Tibial nerve (tissue), 4 donors: ENCODE results near the gene OSBPL5. TPM values are rescaled to one million over a fixed set of nuclear protein-coding genes. Genes with fewer than 3 reads are reported as not detected.

Experiments
- DNase-seq, 2 donors: peaks; one replicate each; pipeline ENCODE4 v3.0.0-alpha.2; 2019; ENCODE audit warnings: low spot score in 2 of 2
- H3K27ac ChIP-seq, 4 donors: fragments of 200-600 bp; sonication (generic) in 3 of 4; one replicate each; pipeline ENCODE4 v1.5.1; 2017 to 2019; ENCODE audit warnings: mild to moderate bottlenecking in 1 of 4
- H3K27me3 ChIP-seq, 2 donors: fragments of 200-600 bp; sonication (generic) in 1 of 2; one replicate each; pipeline versions ENCODE4 v1.5.1 to v1.6.0; 2017 to 2019
- H3K36me3 ChIP-seq, 3 donors: fragments of 200-600 bp; sonication (generic); one replicate each; pipeline ENCODE4 v1.5.1; 2018 to 2019
- H3K4me1 ChIP-seq, 4 donors: fragments of 200-600 bp; sonication (generic) in 3 of 4; one replicate each; pipeline ENCODE4 v1.5.1; 2017 to 2019
- H3K4me3 ChIP-seq, 4 donors: fragments of 200-600 bp; sonication (generic) in 3 of 4; one replicate each; pipeline ENCODE4 v1.5.1; 2017 to 2019; ENCODE audit warnings: mild to moderate bottlenecking in 1 of 4, moderate library complexity in 1 of 4
- H3K9me3 ChIP-seq, 4 donors: fragments of 200-600 bp; sonication (generic) in 3 of 4; one replicate each; pipeline ENCODE4 v1.5.1; 2017 to 2019
- EP300 ChIP-seq, 2 donors: sonication (generic); formaldehyde crosslinking; IDR thresholded peaks; one replicate each; pipeline ENCODE4 v1.6.1; 2017; ENCODE audit warnings: antibody characterized with exemption in 2 of 2, mild to moderate bottlenecking in 1 of 2
- POLR2A ChIP-seq, 2 donors: fragments of 450-650 bp; IDR thresholded peaks; one replicate each; pipeline ENCODE4 v1.6.1; 2017; ENCODE audit warnings: antibody characterized with exemption in 2 of 2, mild to moderate bottlenecking in 2 of 2, moderate library complexity in 2 of 2
- WGBS, 2 donors: methylation state at CpG; one replicate each; pipeline ENCODE4 v1.1.5; 2018; 5-methylcytosine and 5-hydroxymethylcytosine counted together
- total RNA-seq, 4 donors: library from RNA; depleted of rRNA; stranded (reverse); fragments of >200 nt; gene quantifications; one replicate each; pipeline ENCODE4 v1.1.0, GENCODE V29; 2016
- TF ChIP-seq, protein P1 (sequence below), 5 experiments: fragments of 200-600 bp in 3 of 5; fragments of 450-650 bp in 2 of 5; sonication (generic) in 3 of 5; IDR thresholded peaks; one replicate each; pipeline ENCODE4 v1.5.1; 2016 to 2019; ENCODE audit warnings: antibody characterized with exemption in 5 of 5, mild to moderate bottlenecking in 3 of 5, moderate library complexity in 2 of 5

Gene OSBPL5
- total RNA-seq, 4 donors from 2014 or later = 58.8 to 168 (median 106) TPM

DNA sequence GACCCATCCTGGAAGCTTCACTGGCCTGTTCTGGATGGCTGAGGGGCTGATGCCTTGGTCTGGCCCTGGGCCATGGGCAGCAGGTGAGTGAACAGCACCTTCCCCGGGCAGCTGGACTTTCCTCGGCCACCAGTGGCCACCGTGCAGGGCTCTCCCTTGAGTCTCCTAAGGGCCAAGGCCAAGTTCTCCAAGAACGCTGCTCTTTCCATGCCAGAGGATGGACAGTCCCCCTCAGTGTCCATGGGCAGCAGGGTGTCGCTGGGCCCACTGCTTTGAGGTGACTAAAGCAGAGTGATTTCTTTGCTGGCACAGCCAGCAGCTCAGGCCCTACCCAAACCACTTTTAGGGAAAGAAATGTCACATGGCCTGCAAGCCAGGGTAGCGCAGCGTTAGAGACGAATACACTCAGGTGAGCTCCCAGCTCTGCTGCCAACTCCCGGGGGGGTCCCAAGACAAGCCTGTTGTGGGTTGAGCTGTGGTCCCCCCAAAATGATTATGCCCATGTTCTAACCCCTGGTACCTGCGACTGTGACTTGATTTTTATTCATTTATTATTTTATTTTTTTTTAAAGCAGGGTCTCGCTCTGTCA, 104.6 kb downstream of the OSBPL5 start:
- 83 to 85% methylated on average over 11 of the region's 11 CpGs for WGBS, 2 donors
- no peak for DNase-seq

DNA sequence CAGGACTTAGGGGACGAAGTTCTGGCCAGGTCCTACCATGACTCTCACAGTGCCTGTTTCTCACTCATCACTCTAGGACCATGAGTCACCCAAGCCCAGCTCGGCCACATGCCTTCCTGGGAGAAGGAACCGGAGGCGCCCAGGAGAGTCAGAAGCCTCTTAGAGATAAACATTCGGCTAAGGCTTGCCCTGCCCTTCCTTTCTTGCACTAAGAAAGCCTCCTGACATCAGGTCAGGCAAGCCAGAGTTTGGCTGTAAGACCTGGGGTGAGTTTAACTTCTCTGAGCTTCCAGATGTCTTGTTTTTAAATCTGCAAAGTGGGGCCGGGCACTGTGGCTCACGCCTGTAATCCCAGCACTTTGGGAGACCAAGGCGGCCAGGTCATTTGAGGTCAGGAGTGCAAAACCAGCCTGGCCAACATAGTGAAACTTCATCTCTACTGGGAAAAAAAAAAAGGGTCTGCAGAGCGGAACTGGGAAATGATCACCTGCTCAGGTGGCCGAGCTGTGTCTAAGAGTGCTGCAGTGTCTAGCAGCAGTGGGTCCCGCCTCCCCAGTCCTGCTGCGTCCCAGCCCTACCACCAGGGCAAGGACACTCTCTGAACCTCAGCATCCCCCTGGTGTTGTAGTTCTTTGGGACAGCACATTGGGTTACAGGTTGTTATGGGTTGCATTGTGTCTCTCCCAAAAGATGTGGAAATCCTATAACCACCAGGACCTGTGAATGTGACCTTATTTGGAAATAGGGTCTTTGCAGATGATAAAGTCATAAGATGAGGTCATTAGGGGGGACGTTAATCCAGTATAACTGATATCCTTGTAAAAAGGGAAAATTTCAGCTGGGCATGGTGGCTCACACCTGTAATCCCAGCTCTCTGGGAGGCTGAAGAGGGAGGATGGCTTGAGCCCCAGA, 106.1 kb downstream of the OSBPL5 start:
- no peak overlapping the region for H3K4me3 ChIP-seq
- WGBS, 2 donors = 80 to 88% methylated on average over 13 of the region's 13 CpGs
- H3K4me1 ChIP-seq = peaks cover 0 to 29% (median 15%) of the 10 kb centered on the region in 4 donors
- no peak for DNase-seq
- no peak overlapping the region for H3K27ac ChIP-seq
- TF ChIP-seq POLR2A (IDR thresholded peaks at IDR 0.05) (no peak), EP300 (IDR thresholded peaks at IDR 0.05) (no peak)
- TF ChIP-seq, protein P1, sequence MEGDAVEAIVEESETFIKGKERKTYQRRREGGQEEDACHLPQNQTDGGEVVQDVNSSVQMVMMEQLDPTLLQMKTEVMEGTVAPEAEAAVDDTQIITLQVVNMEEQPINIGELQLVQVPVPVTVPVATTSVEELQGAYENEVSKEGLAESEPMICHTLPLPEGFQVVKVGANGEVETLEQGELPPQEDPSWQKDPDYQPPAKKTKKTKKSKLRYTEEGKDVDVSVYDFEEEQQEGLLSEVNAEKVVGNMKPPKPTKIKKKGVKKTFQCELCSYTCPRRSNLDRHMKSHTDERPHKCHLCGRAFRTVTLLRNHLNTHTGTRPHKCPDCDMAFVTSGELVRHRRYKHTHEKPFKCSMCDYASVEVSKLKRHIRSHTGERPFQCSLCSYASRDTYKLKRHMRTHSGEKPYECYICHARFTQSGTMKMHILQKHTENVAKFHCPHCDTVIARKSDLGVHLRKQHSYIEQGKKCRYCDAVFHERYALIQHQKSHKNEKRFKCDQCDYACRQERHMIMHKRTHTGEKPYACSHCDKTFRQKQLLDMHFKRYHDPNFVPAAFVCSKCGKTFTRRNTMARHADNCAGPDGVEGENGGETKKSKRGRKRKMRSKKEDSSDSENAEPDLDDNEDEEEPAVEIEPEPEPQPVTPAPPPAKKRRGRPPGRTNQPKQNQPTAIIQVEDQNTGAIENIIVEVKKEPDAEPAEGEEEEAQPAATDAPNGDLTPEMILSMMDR (IDR thresholded peaks at IDR 0.05) = no peak
- H3K27me3 ChIP-seq = no peaks in the 10 kb centered on the region
- H3K36me3 ChIP-seq = peaks cover 0 to 7% (median 0%) of the 10 kb centered on the region in 3 donors
- H3K9me3 ChIP-seq = no peaks in the 10 kb centered on the region

More for the DNA sequence above, 104.6 kb downstream of the OSBPL5 start:
- Histone ChIP-seq H3K27ac (no peak overlapping the region), H3K4me3 (no peak overlapping the region), H3K9me3 (no peaks in the 10 kb centered on the region), H3K36me3 (no peaks in the 10 kb centered on the region), H3K27me3 (no peaks in the 10 kb centered on the region), H3K4me1 (peaks cover 0 to 18% (median 13%) of the 10 kb centered on the region in 4 donors)
- TF ChIP-seq EP300 (IDR thresholded peaks at IDR 0.05) (no peak), POLR2A (IDR thresholded peaks at IDR 0.05) (no peak)
- TF ChIP-seq, protein P1 (IDR thresholded peaks at IDR 0.05) = no peak

DNA sequence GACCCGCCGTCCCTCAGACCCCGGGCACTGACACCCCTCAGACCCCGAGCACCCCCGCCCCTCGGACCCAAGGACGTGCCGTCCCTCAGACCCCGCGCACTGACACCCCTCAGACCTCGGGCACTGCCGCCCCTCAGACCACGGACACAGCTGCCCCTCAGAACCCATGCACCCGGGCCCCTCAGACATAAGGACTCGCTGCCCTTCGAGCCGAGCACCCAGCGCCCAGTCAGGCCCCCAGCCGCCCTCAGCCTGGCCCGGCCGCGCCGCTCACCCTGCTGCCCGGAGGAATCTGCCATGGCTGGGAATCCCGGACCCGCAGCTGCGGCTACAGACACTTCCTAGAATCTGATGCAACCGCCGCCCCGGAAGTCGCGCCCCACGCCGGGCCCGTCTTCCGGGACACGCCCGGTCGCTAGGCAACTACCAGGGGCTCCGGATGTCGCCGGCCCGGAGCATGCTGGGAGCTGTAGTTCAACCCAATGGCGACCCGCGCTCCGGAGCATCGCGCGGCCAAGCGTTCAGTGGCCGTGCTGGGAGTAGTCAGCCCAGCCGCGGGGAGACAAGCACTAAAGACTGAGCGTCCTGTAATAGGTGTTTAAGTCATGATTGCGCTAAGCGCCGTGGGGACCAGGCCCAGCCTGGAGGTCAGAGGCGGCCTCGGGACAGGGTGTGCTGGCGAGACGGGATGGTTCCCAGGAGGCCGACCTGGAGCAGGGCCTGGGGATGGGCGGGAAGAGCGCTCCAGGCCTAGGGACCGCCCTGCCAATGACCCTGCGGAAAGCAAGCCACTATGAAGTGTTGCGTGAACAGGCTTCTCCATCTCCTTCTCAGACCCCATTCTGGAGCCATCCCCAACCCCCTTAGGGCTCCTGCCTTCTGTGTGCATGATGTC, 107.8 kb downstream of the OSBPL5 start, which contains the start of gene CARS1:
TSS of gene CARS1 (minus strand) at position 355 of the 895 bp plus-strand sequence. CDS start at position 299, 56 bp downstream.
- 4 to 5% methylated on average over 41 to 42 of the region's 68 CpGs for WGBS, 2 donors
- Histone ChIP-seq H3K4me1 (peaks cover 0 to 41% (median 15%) of the 10 kb centered on the region in 4 donors), H3K27ac (peak within 1 kb of the TSS in 3 of 4 donors; percentile 55 to 87 (median 82)), H3K4me3 (peak within 1 kb of the TSS; percentile 60 to 91 (median 78)), H3K9me3 (no peaks in the 10 kb centered on the region), H3K27me3 (no peaks in the 10 kb centered on the region), H3K36me3 (peaks cover 0 to 18% (median 0%) of the 10 kb centered on the region in 3 donors)
- peak; percentile 91 for DNase-seq
- TF ChIP-seq, protein P1 (IDR thresholded peaks at IDR 0.05) = peak in 2 of 5 experiments; percentile 39 to 42
- TF ChIP-seq POLR2A (IDR thresholded peaks at IDR 0.05) (peak in 1 of 2 donors; percentile 43), EP300 (IDR thresholded peaks at IDR 0.05) (peak; percentile 87 to 96)

DNA sequence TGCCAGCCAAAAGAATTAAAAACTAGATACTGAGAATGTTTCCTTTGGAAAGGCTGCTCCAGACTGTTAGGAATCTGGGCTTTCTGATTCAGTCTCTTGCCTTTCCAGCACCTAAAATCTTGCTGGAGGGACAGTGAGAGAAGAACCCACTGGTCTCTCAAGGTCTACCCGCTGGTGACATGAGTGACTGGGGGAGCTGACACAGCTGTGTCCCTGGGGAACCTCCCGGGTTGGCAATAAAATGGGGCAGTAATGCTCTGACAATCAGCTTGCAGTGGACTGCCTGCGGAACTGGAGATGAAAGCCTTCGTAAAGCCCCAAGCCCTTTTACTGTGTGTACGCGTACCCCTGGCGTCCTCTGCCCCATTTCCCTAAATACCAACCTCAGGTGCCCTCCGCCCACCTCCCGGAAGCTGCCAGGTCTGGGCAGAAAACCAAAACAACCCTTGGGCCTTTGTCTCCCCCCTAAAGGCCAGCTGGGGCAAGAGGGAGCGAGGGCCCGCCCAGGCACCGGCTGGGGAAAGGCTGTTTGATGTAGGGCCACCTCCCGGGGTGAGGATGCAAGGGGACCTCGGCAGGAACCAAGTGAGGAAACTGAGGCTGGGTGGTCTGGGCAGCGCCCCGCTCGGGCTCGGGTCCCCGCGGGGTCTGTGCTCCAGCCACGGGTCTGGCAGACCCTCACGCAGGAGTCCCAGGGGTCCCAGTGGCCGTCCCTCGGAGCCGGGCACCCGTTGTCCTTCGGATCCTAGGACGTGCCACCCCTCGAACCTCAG, 108.6 kb downstream of the OSBPL5 start:
- peaks cover 0 to 50% (median 15%) of the 10 kb centered on the region in 4 donors for H3K4me1 ChIP-seq
- no peaks in the 10 kb centered on the region for H3K9me3 ChIP-seq
- TF ChIP-seq, protein P1 (IDR thresholded peaks at IDR 0.05) = no peak
- no peak for TF ChIP-seq POLR2A (IDR thresholded peaks at IDR 0.05)
- TF ChIP-seq EP300 (IDR thresholded peaks at IDR 0.05) = no peak
- 3 to 7% methylated on average over 11 to 22 of the region's 29 CpGs for WGBS, 2 donors
- peaks cover 0 to 18% (median 0%) of the 10 kb centered on the region in 3 donors for H3K36me3 ChIP-seq
- no peak for DNase-seq
- peak overlapping the region in 3 of 4 donors; percentile 30 to 87 (median 82) for H3K27ac ChIP-seq
- H3K27me3 ChIP-seq = no peaks in the 10 kb centered on the region
- peak overlapping the region; percentile 60 to 91 (median 78) for H3K4me3 ChIP-seq
